ENCODE results near the gene FXYD2. TPM values are rescaled to one million over a fixed set of nuclear protein-coding genes. Genes with fewer than 3 reads are reported as not detected.

Gene FXYD2
- total and polyA plus RNA-seq, 9 of the 15 experiments (the other 6 are each of a cell fraction or from before 2014, with no cell fraction given) = not detected

- no peak for TF ChIP-seq ZNF318 (IDR thresholded peaks at IDR 0.05; ENCODE audit: borderline replicate concordance in 1 of 2, low read depth in 1 of 2)
- TF ChIP-seq OTX1 (CRISPR knock-in tag; IDR thresholded peaks at IDR 0.05) = peak; percentile 77; the same call in 1 of the 2 replicates
- no peak for TF ChIP-seq ZKSCAN3 (CRISPR knock-in tag; IDR thresholded peaks at IDR 0.05)
- no peak for TF ChIP-seq CREBBP (IDR thresholded peaks at IDR 0.05; ENCODE audit: low read depth, low read length)
- TF ChIP-seq ESRRA (IDR thresholded peaks at IDR 0.05; ENCODE audit: borderline replicate concordance, low read depth) = no peak
- no peak for TF ChIP-seq ZFP36 (IDR thresholded peaks at IDR 0.05; ENCODE audit: low read depth, low read length, partially characterized antibody)
- TF ChIP-seq HES1 (IDR thresholded peaks at IDR 0.05; ENCODE audit: low read depth) = no peak
- TF ChIP-seq NFYB (IDR thresholded peaks at IDR 0.05; ENCODE audit: extremely low read depth, insufficient read length) = no peak
- TF ChIP-seq MEIS2 (IDR thresholded peaks at IDR 0.05; ENCODE audit: partially characterized antibody) = no peak
- TF ChIP-seq PHF20 (IDR thresholded peaks at IDR 0.05; ENCODE audit: partially characterized antibody) = peak; percentile 42
- no peak for TF ChIP-seq ATF7 (IDR thresholded peaks at IDR 0.05)
- no peak for TF ChIP-seq HDAC3 (IDR thresholded peaks at IDR 0.05; ENCODE audit: borderline replicate concordance, partially characterized antibody)
- TF ChIP-seq NELFE (IDR thresholded peaks at IDR 0.05; ENCODE audit: insufficient read depth, insufficient read length) = no peak
- TF ChIP-seq KLF1 (tag; IDR thresholded peaks at IDR 0.05) = no peak
- TF ChIP-seq TRIM28 (IDR thresholded peaks at IDR 0.05) = no peak
- TF ChIP-seq DNMT1 (IDR thresholded peaks at IDR 0.05) = 0 out of 2 replicates have a peak, but pooled peaks have one; percentile 52
- no peak for TF ChIP-seq SAFB (IDR thresholded peaks at IDR 0.05; ENCODE audit: borderline replicate concordance, low read depth, low read length)
- no peak for TF ChIP-seq PHB (CRISPR knock-in tag; IDR thresholded peaks at IDR 0.05)
- TF ChIP-seq ZNF133 (CRISPR knock-in tag; IDR thresholded peaks at IDR 0.05) = no peak
- no peak for TF ChIP-seq PHTF2 (CRISPR knock-in tag; IDR thresholded peaks at IDR 0.05)
- TF ChIP-seq CBX3 (IDR thresholded peaks at IDR 0.05; ENCODE audit: borderline replicate concordance in 1 of 2, low read length in 2 of 2) = no peak
These were observed 15.1 kb downstream of the FXYD2 start (continued) for GRCh38 chr11:117809236-117810055.
